ENCODE results near the gene CCR5AS.

DNA sequence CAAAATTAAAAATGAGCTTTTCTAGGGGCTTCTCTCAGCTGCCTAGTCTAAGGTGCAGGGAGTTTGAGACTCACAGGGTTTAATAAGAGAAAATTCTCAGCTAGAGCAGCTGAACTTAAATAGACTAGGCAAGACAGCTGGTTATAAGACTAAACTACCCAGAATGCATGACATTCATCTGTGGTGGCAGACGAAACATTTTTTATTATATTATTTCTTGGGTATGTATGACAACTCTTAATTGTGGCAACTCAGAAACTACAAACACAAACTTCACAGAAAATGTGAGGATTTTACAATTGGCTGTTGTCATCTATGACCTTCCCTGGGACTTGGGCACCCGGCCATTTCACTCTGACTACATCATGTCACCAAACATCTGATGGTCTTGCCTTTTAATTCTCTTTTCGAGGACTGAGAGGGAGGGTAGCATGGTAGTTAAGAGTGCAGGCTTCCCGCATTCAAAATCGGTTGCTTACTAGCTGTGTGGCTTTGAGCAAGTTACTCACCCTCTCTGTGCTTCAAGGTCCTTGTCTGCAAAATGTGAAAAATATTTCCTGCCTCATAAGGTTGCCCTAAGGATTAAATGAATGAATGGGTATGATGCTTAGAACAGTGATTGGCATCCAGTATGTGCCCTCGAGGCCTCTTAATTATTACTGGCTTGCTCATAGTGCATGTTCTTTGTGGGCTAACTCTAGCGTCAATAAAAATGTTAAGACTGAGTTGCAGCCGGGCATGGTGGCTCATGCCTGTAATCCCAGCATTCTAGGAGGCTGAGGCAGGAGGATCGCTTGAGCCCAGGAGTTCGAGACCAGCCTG lies 35.1 kb downstream of the CCR5AS start:
- TF ChIP-seq EP300 (IDR thresholded peaks at IDR 0.05; ENCODE audit: borderline replicate concordance in 1 of 2, low read depth in 2 of 2, low read length in 2 of 2) (no peak), TCF12 (IDR thresholded peaks at IDR 0.05; ENCODE audit: low read depth, low read length) (no peak), HDAC2 (IDR thresholded peaks at IDR 0.05; ENCODE audit: borderline replicate concordance in 1 of 2, low read depth in 2 of 2, low read length in 2 of 2) (no peak), POLR2A (IDR thresholded peaks at IDR 0.05; ENCODE audit: control extremely low read depth in 1 of 2, low read depth in 2 of 2, low read length in 2 of 2) (no peak), POLR2AphosphoS5 (IDR thresholded peaks at IDR 0.05; ENCODE audit: low read depth, low read length) (no peak), CREB1 (IDR thresholded peaks at IDR 0.05) (no peak)
- TF ChIP-seq, protein P1, sequence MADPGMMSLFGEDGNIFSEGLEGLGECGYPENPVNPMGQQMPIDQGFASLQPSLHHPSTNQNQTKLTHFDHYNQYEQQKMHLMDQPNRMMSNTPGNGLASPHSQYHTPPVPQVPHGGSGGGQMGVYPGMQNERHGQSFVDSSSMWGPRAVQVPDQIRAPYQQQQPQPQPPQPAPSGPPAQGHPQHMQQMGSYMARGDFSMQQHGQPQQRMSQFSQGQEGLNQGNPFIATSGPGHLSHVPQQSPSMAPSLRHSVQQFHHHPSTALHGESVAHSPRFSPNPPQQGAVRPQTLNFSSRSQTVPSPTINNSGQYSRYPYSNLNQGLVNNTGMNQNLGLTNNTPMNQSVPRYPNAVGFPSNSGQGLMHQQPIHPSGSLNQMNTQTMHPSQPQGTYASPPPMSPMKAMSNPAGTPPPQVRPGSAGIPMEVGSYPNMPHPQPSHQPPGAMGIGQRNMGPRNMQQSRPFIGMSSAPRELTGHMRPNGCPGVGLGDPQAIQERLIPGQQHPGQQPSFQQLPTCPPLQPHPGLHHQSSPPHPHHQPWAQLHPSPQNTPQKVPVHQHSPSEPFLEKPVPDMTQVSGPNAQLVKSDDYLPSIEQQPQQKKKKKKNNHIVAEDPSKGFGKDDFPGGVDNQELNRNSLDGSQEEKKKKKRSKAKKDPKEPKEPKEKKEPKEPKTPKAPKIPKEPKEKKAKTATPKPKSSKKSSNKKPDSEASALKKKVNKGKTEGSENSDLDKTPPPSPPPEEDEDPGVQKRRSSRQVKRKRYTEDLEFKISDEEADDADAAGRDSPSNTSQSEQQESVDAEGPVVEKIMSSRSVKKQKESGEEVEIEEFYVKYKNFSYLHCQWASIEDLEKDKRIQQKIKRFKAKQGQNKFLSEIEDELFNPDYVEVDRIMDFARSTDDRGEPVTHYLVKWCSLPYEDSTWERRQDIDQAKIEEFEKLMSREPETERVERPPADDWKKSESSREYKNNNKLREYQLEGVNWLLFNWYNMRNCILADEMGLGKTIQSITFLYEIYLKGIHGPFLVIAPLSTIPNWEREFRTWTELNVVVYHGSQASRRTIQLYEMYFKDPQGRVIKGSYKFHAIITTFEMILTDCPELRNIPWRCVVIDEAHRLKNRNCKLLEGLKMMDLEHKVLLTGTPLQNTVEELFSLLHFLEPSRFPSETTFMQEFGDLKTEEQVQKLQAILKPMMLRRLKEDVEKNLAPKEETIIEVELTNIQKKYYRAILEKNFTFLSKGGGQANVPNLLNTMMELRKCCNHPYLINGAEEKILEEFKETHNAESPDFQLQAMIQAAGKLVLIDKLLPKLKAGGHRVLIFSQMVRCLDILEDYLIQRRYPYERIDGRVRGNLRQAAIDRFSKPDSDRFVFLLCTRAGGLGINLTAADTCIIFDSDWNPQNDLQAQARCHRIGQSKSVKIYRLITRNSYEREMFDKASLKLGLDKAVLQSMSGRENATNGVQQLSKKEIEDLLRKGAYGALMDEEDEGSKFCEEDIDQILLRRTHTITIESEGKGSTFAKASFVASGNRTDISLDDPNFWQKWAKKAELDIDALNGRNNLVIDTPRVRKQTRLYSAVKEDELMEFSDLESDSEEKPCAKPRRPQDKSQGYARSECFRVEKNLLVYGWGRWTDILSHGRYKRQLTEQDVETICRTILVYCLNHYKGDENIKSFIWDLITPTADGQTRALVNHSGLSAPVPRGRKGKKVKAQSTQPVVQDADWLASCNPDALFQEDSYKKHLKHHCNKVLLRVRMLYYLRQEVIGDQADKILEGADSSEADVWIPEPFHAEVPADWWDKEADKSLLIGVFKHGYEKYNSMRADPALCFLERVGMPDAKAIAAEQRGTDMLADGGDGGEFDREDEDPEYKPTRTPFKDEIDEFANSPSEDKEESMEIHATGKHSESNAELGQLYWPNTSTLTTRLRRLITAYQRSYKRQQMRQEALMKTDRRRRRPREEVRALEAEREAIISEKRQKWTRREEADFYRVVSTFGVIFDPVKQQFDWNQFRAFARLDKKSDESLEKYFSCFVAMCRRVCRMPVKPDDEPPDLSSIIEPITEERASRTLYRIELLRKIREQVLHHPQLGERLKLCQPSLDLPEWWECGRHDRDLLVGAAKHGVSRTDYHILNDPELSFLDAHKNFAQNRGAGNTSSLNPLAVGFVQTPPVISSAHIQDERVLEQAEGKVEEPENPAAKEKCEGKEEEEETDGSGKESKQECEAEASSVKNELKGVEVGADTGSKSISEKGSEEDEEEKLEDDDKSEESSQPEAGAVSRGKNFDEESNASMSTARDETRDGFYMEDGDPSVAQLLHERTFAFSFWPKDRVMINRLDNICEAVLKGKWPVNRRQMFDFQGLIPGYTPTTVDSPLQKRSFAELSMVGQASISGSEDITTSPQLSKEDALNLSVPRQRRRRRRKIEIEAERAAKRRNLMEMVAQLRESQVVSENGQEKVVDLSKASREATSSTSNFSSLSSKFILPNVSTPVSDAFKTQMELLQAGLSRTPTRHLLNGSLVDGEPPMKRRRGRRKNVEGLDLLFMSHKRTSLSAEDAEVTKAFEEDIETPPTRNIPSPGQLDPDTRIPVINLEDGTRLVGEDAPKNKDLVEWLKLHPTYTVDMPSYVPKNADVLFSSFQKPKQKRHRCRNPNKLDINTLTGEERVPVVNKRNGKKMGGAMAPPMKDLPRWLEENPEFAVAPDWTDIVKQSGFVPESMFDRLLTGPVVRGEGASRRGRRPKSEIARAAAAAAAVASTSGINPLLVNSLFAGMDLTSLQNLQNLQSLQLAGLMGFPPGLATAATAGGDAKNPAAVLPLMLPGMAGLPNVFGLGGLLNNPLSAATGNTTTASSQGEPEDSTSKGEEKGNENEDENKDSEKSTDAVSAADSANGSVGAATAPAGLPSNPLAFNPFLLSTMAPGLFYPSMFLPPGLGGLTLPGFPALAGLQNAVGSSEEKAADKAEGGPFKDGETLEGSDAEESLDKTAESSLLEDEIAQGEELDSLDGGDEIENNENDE (IDR thresholded peaks at IDR 0.05; ENCODE audit: insufficient replicate concordance, low read length): no peak
- TF ChIP-seq, protein P2, sequence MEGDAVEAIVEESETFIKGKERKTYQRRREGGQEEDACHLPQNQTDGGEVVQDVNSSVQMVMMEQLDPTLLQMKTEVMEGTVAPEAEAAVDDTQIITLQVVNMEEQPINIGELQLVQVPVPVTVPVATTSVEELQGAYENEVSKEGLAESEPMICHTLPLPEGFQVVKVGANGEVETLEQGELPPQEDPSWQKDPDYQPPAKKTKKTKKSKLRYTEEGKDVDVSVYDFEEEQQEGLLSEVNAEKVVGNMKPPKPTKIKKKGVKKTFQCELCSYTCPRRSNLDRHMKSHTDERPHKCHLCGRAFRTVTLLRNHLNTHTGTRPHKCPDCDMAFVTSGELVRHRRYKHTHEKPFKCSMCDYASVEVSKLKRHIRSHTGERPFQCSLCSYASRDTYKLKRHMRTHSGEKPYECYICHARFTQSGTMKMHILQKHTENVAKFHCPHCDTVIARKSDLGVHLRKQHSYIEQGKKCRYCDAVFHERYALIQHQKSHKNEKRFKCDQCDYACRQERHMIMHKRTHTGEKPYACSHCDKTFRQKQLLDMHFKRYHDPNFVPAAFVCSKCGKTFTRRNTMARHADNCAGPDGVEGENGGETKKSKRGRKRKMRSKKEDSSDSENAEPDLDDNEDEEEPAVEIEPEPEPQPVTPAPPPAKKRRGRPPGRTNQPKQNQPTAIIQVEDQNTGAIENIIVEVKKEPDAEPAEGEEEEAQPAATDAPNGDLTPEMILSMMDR (IDR thresholded peaks at IDR 0.05; ENCODE audit: control extremely low read depth in 1 of 3, insufficient read depth in 1 of 3, low read depth in 1 of 3, low read length in 3 of 3): no peak
